Testis (tissue), 2 donors: Measurements from ENCODE around the gene SLIRP.

ENCODE experiments used
- POLR2A ChIP-seq: fragments of 450-650 bp; IDR thresholded peaks from one replicate; pipeline ENCODE4 v1.6.1; 2017; ENCODE audit warnings: antibody characterized with exemption, mild to moderate bottlenecking, moderate library complexity
- TF ChIP-seq, protein P1 (sequence below), 3 experiments: fragments of 450-650 bp in 2 of 3; fragments of 200-600 bp in 1 of 3; sonication (generic) in 1 of 3; IDR thresholded peaks; one replicate each; pipeline ENCODE4 v1.5.1; 2016 to 2019; ENCODE audit warnings: antibody characterized with exemption in 3 of 3, mild to moderate bottlenecking in 2 of 3, moderate library complexity in 1 of 3

DNA sequence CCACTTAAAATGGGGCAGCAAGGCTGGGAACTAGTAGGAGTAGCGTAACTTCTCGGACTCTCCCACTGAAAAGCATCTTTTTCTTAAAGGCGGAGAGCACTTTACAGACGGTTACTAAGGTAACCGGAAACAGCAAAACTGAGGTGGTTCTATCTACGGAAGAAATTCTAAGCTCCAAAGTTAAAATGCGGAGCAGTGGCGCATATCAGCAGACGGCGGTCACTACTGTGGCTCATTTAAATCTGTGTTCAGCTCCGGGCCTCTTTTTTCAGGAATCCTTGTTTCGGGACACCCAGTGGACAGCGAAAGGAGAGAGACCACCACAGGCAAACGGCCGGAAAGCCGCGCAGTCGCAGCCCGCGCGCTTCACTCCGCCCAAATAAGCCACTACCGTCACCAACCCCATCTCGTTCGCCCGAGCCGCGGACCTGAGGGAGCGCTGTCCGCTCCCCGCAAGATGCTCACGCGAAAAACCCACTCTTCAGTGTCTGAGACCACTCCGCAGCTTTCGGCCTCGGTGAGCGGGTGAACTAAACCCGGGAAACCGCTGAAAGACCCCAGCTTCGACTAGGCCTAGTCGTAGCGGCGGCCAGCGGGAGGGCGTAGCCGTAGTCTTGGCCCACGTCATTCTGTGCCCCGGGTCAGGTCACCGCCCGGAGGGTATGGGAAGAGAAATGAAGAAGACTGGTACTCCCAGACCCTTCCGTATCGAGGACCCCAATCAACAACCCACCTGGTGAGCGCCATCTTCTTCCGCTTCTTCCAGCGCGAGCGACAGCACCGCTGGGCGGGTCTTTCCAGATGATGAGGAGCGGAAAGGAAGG, 52.7 kb downstream of the SLIRP start, which contains the start of gene SNW1:
- TF ChIP-seq POLR2A = peak; percentile 62
- TF ChIP-seq, protein P1, sequence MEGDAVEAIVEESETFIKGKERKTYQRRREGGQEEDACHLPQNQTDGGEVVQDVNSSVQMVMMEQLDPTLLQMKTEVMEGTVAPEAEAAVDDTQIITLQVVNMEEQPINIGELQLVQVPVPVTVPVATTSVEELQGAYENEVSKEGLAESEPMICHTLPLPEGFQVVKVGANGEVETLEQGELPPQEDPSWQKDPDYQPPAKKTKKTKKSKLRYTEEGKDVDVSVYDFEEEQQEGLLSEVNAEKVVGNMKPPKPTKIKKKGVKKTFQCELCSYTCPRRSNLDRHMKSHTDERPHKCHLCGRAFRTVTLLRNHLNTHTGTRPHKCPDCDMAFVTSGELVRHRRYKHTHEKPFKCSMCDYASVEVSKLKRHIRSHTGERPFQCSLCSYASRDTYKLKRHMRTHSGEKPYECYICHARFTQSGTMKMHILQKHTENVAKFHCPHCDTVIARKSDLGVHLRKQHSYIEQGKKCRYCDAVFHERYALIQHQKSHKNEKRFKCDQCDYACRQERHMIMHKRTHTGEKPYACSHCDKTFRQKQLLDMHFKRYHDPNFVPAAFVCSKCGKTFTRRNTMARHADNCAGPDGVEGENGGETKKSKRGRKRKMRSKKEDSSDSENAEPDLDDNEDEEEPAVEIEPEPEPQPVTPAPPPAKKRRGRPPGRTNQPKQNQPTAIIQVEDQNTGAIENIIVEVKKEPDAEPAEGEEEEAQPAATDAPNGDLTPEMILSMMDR (IDR thresholded peaks at IDR 0.05) = no peak
